ENCODE data around the gene SLC38A10.

SLC38A10 gene

DNA sequence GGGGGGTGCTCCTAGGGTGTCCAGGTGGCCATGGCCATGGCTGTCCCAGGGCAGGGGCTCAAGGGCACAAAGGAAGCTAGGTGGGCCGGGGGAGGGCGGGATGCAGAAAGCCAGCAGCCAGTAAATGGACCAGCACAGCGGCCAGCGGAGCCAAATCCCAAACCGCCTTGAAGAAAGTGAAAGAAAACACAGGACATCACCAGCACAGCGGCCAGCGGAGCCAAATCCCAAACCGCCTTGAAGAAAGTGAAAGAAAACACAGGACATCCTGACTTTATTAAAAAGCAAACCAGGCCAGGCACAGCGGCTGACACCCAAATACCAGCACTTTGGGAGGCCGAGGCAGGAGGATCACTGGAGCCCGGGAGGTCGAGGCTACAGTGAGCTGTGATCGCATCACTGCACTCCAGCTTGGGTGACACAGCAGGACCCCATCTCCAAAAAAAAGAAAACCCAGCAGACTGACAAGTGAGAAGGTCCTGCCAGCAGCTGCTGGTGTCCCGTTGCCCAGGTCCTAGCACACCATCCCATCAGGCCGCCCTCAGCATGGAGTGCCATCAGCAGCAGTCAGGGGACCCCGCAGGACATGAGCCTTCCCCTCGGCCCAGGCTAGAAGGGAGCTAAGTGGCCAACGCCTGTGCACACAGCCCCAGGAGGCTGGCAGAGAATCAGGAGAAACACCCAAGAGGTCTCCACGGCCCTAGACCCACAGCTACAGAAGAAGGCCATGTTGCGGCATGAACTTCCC, 17.0 kb downstream of the SLC38A10 start:
- no peak for TF ChIP-seq CTCF (IDR thresholded peaks at IDR 0.05; ENCODE audit: poor library complexity, severe bottlenecking)
- no peaks in the 10 kb centered on the region for H3K27me3 ChIP-seq (ENCODE audit: insufficient read depth, poor library complexity, severe bottlenecking)
- no peaks in the 10 kb centered on the region for H3K4me1 ChIP-seq (ENCODE audit: insufficient read depth, poor library complexity, severe bottlenecking)
- DNase-seq (ENCODE audit: low spot score) (no peak), ATAC-seq (ENCODE audit: low read depth) (no peak)
- H3K27ac ChIP-seq (ENCODE audit: poor library complexity, severe bottlenecking): no peak overlapping the region
- H3K36me3 ChIP-seq (ENCODE audit: low read depth): peaks cover 60% of the 10 kb centered on the region
- no peaks in the 10 kb centered on the region for H3K9me3 ChIP-seq (ENCODE audit: severe bottlenecking)
- H3K4me3 ChIP-seq (ENCODE audit: severe bottlenecking): no peak overlapping the region

- no peak for ATAC-seq (ENCODE audit: low read depth)
- peaks cover 64% of the 10 kb centered on the region for H3K36me3 ChIP-seq (ENCODE audit: low read depth)
- H3K9me3 ChIP-seq (ENCODE audit: severe bottlenecking): no peaks in the 10 kb centered on the region
- no peak overlapping the region for H3K4me3 ChIP-seq (ENCODE audit: severe bottlenecking)
- no peaks in the 10 kb centered on the region for H3K27me3 ChIP-seq (ENCODE audit: insufficient read depth, poor library complexity, severe bottlenecking)
- TF ChIP-seq CTCF (IDR thresholded peaks at IDR 0.05; ENCODE audit: poor library complexity, severe bottlenecking): no peak
- H3K4me1 ChIP-seq (ENCODE audit: insufficient read depth, poor library complexity, severe bottlenecking): no peaks in the 10 kb centered on the region
- H3K27ac ChIP-seq (ENCODE audit: poor library complexity, severe bottlenecking): no peak overlapping the region
- no peak for DNase-seq (ENCODE audit: low spot score)
These were observed 17.7 kb downstream of the SLC38A10 start for GRCh38 chr17:81277421-81277820.

- no peaks in the 10 kb centered on the region for H3K9me3 ChIP-seq (ENCODE audit: severe bottlenecking)
- no peak for ATAC-seq (ENCODE audit: low read depth)
- TF ChIP-seq CTCF (IDR thresholded peaks at IDR 0.05; ENCODE audit: poor library complexity, severe bottlenecking): no peak
- no peaks in the 10 kb centered on the region for H3K4me1 ChIP-seq (ENCODE audit: insufficient read depth, poor library complexity, severe bottlenecking)
- H3K36me3 ChIP-seq (ENCODE audit: low read depth): peaks cover 67% of the 10 kb centered on the region
- DNase-seq (ENCODE audit: low spot score): no peak
- no peaks in the 10 kb centered on the region for H3K27me3 ChIP-seq (ENCODE audit: insufficient read depth, poor library complexity, severe bottlenecking)
- no peak overlapping the region for H3K4me3 ChIP-seq (ENCODE audit: severe bottlenecking)
- no peak overlapping the region for H3K27ac ChIP-seq (ENCODE audit: poor library complexity, severe bottlenecking)
These were observed 18.3 kb downstream of the SLC38A10 start for GRCh38 chr17:81276781-81277180.

- Histone ChIP-seq H3K9me3 (ENCODE audit: severe bottlenecking) (no peaks in the 10 kb centered on the region), H3K27me3 (ENCODE audit: insufficient read depth, poor library complexity, severe bottlenecking) (no peaks in the 10 kb centered on the region), H3K4me3 (ENCODE audit: severe bottlenecking) (no peak overlapping the region), H3K36me3 (ENCODE audit: low read depth) (peaks cover 64% of the 10 kb centered on the region), H3K27ac (ENCODE audit: poor library complexity, severe bottlenecking) (no peak overlapping the region), H3K4me1 (ENCODE audit: insufficient read depth, poor library complexity, severe bottlenecking) (no peaks in the 10 kb centered on the region)
- DNase-seq (ENCODE audit: low spot score) (no peak), ATAC-seq (ENCODE audit: low read depth) (no peak)
- no peak for TF ChIP-seq CTCF (IDR thresholded peaks at IDR 0.05; ENCODE audit: poor library complexity, severe bottlenecking)
These were observed 20.6 kb downstream of the SLC38A10 start for GRCh38 chr17:81274471-81274855.

DNA sequence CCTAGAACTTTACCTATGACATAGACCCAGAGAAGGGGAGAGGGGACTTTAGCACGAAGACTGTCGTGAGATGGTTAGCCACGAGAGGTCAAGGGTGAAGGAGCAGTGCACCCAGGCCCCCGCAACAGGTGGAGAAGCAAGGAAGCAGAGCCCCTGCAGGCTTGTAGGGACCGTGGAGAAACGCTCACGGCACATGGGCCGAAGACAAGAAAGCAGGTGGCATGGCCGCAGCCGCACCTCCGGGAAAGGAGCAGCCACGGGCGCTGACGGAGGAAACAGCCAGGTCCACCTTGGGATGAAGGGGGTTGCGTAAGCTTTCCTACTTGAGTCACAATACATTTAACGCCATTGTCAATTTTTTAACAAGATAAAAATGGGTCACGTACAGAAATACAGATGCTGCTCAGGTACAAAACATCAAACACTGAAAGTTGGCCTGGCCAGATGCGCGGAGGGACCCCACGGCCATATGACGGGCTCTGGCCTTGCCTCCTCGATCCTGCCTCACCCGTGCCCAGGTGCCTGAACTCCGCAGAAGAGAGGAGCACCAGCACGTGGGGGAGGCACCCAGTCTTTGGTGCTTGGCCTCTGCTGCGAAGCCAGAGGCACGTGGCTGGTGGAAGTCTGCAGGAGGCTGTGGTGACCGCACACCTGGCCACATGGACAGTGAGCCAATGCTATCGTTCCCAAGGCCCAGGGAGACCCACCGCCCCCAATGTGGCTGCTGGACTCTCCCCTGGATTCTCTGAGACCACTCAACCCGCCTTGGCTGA, 21.2 kb downstream of the SLC38A10 start:
- DNase-seq (ENCODE audit: low spot score) (no peak), ATAC-seq (ENCODE audit: low read depth) (no peak)
- Histone ChIP-seq H3K4me1 (ENCODE audit: insufficient read depth, poor library complexity, severe bottlenecking) (no peaks in the 10 kb centered on the region), H3K27me3 (ENCODE audit: insufficient read depth, poor library complexity, severe bottlenecking) (no peaks in the 10 kb centered on the region), H3K27ac (ENCODE audit: poor library complexity, severe bottlenecking) (no peak overlapping the region), H3K4me3 (ENCODE audit: severe bottlenecking) (no peak overlapping the region), H3K36me3 (ENCODE audit: low read depth) (peaks cover 70% of the 10 kb centered on the region), H3K9me3 (ENCODE audit: severe bottlenecking) (no peaks in the 10 kb centered on the region)
- TF ChIP-seq CTCF (IDR thresholded peaks at IDR 0.05; ENCODE audit: poor library complexity, severe bottlenecking): no peak
